D721Med (cell line): ENCODE data around the gene PRMT3.
"Not testable (repeated sequence)": the region's sequence is repeated elsewhere in the genome, so short reads cannot be mapped to it uniquely, and the experiment has no call there.

ENCODE experiments used
- DNase-seq: peaks from one replicate; pipeline ENCODE4 v3.0.0; 2011; ENCODE audit warnings: low spot score; ENCODE audit not compliant: insufficient read length
- FAIRE-seq: peaks from 2 replicates; lab custom pipeline; 2011; peaks lifted over from hg19 to GRCh38; lab: Jason Lieb, UNC
- CTCF ChIP-seq: IDR thresholded peaks from 2 replicates; pipeline ENCODE4 v1.5.1; 2012; ENCODE audit warnings: mild to moderate bottlenecking, control low read depth; ENCODE audit not compliant: insufficient read depth; ENCODE audit errors: missing control alignments

Gene PRMT3

GRCh38 chr11:20457934-20458680 lies 70.6 kb downstream of the PRMT3 start:
- no peak for DNase-seq
- FAIRE-seq, result no peak
- no peak for TF ChIP-seq CTCF

- no peak for FAIRE-seq
Observed at GRCh38 chr11:20458905-20459632, 71.6 kb downstream of the PRMT3 start.

GRCh38 chr11:20459865-20460264 lies 72.3 kb downstream of the PRMT3 start:
- no peak for TF ChIP-seq CTCF
- FAIRE-seq, result no peak
- DNase-seq, result no peak

More at GRCh38 chr11:20458905-20459632, 71.6 kb downstream of the PRMT3 start:
- no peak for DNase-seq
- TF ChIP-seq CTCF, result no peak

- TF ChIP-seq CTCF, result no peak
- no peak for FAIRE-seq
Observed at GRCh38 chr11:20464518-20464917, 77.0 kb downstream of the PRMT3 start.

GRCh38 chr11:20467487-20468185 lies 80.1 kb downstream of the PRMT3 start:
- no peak for TF ChIP-seq CTCF
- DNase-seq (no peak), FAIRE-seq (peak; percentile 97)

More at GRCh38 chr11:20464518-20464917, 77.0 kb downstream of the PRMT3 start:
- no peak for DNase-seq

DNA sequence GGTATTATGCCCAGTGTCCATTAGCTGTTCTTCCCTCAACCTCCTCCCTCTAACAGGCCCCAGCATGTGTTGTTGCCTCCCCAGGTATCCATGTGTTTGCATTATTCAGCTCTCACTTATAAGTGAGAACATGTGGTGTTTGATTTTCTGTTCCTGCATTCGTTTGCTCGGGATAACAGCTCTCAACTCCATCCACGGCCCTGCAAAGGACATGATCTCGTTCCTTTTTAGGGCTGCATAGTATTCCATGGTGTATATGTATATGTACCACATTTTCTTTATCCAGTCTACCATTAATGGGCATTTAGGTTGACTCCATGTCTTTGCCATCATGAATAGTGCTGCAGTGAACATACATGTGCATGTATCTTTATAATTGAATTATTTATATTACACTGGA lies 82.8 kb downstream of the PRMT3 start:
- no peak for TF ChIP-seq CTCF
- FAIRE-seq (no peak), DNase-seq (no peak)

GRCh38 chr11:20471929-20472328 lies 84.4 kb downstream of the PRMT3 start:
- DNase-seq, FAIRE-seq: not testable (repeated sequence)
